HG03460 (cell line): ENCODE data around the gene CYP26A1.
"Not testable (repeated sequence)": the region's sequence is repeated elsewhere in the genome, so short reads cannot be mapped to it uniquely, and the experiment has no call there.

Experiments
- ATAC-seq: cut with Tn5 transposase; IDR thresholded peaks from one replicate; pipeline ENCODE4 v1.9.1; 2021; ENCODE audit not compliant: unreplicated experiment

CYP26A1 gene

GRCh38 chr10:93079663-93080349 lies 6.1 kb downstream of the CYP26A1 start:
- ATAC-seq: no peak

DNA sequence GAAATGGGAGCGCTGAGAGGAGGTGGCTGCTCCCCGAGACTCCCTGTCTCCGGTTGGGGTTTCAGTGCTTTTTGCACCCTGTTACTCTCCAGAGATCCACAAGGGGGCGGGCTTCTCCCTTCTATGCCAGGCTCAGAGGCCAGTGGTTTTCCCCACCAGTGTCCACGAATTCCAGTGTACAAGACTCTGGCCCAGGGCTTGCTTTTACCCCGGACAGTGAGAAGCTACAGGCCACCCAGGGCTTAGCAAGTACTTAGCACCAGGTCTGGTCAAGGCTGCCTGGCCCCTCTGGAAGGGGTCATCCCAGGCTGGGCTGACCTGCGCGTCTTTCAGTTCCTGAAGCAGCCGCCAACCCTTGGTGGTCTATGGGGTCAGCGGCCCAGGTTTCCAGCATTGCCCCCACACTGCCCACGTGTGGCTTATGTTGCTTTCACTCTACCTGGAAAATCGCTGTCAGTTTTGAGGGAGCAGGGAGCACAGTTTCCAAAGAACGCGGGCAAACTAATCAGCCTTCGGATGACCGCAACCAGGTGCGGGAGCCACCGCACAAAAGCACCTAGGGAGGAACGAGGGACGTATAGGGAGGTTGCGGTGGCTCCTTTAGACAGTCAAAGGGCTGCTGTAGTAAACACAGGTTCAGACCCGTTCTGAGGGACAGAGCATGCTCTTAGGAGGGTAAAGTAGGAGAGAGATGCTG lies 6.8 kb downstream of the CYP26A1 start:
- ATAC-seq: no peak

DNA sequence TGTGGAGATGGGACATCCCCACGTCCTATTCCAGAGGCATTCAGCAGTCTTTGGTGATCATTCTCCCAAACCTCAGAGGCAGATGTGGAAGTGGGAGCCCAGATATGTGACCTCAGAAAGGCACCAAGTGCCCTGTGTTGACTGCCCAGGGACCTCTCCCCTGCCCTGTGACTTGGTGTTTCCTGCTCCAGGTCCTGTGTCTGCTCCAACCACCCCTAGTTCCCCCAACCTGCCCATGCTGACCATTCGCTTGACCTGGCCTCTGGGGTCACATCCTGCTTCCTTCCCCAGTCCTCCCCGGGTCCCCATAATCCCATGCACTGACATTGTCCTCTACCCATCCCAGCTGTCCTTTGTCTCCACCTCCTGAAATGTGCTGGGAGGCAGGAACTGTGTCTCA lies 7.6 kb downstream of the CYP26A1 start:
- no peak for ATAC-seq

DNA sequence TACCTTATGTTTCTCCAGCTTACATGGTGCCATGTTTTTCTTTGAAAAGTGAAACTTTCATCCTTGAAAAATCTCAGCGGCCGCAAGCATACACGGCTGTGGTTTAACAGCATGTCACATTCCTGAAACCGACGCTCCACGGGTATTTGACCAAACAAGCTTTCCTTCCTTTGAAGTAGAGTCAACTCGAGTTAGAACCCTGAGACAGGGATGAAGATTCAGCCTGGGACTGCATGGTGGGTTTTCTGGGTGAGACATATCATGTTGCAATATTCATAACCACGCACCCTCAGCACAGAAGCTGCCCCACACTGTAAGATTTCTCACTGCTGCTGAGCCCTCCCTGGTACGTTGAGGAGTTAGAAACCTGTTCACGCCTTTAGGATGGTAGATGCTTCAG lies 8.1 kb downstream of the CYP26A1 start:
- ATAC-seq: no peak

DNA sequence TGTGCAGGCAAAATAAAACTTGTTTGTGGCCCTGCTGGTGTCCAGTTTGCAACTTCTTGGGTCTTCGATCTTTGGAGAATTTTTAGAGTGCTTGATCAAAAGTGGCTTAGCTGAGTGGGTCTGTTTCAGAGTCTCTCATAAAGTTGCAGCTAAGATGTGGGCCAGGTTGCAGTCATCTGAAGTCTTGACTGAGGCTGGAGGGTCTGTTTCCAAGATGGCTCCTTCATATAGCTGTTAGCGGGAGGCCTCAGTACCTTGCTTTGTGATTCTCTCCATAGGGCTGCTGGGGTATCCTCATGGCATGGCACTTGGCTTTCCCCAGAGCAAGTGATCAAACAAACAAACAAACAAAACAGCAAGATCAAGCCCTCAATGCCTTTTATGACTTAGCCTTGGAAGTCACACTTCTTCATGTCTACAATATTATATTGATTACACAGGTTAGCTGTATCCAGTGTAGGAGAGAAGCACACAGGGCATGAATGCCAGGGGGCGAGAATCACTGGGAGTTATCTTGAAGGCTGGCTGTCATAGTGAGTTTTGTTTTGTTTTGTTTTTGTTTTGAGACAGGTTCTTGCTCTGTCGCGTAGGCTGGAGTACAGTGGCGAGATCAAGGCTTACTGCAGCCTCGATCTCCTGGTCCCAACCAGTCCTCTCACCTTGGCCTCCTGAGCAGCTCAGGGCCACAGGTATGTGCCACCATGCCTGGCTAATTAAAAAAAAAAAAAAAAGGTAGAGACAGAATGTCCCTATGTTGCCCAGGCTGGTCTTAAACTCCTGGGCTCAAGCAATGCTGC lies 10.2 kb downstream of the CYP26A1 start:
- no peak for ATAC-seq

- no peak for ATAC-seq
These were observed 11.7 kb downstream of the CYP26A1 start for GRCh38 chr10:93085272-93085859.

- ATAC-seq: no peak
These were observed 12.6 kb downstream of the CYP26A1 start for GRCh38 chr10:93086289-93086688.

DNA sequence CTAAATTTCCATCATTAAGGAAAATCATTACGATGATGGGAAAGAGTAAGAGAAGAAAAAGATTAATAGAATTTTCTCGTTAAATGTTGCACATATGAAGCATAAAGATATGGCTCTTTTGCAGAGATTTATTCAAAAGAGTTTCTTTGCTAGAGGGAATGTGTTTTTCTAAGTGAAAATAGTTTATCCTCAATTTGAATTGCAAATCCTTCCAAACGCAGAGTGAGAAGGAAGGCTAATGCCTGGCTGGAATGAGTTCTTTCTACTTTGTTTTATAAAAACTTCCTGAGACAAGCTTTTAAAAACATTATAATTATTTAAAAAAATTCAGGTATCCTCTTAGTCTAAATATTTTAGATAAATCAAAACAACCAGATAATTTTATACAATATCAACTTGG lies 14.2 kb downstream of the CYP26A1 start:
- no peak for ATAC-seq

GRCh38 chr10:93088466-93088865 lies 14.8 kb downstream of the CYP26A1 start:
- no peak for ATAC-seq

DNA sequence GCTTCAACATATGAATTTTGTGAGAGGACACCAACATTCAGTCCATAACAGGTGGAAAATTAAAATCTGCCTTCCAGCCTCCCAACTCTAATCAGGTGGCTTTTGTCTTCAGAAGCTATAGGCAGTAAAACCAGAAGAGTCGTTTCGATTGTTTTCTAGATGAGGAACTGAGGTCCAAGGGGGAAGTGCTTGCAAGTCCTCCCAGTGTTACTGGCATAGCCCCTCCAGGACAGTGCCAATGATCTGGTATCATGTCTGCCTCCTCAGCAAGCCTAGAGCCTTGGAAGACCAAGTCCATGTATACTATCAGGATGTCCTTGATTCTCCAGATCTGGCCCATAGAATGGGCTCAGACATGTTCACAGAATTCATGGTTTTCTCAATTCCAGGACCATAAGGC lies 16.9 kb downstream of the CYP26A1 start:
- no peak for ATAC-seq

GRCh38 chr10:93091960-93092359 lies 18.3 kb downstream of the CYP26A1 start:
- no peak for ATAC-seq

DNA sequence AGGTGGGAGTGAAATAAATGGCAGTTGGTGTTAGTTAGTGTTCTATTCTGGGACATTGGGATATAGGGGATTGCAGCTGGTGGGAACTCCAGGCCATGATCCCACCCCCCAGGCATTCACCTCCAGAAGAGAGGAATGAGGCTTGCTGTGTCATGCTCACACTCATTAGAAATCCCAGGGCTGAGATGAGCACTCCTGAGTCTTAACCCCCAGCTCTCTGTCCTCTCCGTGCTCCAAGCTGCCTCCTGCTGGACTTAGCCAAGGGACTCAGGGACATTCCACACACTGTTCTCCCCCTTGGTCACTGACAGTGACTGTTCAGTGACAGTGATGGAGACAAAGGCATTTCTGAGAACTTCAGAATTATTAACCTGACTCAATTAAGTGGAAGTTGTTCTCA lies 21.5 kb downstream of the CYP26A1 start:
- ATAC-seq: no peak

DNA sequence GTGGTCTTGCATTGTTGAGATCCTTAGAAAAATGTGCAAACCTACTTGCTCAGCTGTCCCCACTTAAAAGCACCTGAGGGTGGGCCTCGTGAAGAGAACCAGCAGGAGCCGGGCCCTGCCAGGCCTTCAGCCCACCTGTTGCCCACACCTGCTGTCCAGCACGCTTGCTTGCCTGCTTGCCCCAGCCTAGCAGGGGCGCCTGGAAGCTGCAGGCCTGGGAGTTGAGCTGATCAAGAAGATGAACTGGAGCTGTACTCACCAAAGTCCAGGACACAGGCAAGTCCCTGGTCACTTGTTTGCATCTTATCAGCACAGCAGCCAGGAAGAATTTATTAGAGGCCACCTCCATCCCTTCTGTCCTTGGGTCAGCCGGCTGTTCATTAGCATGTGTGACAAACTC lies 23.2 kb downstream of the CYP26A1 start:
- no peak for ATAC-seq

DNA sequence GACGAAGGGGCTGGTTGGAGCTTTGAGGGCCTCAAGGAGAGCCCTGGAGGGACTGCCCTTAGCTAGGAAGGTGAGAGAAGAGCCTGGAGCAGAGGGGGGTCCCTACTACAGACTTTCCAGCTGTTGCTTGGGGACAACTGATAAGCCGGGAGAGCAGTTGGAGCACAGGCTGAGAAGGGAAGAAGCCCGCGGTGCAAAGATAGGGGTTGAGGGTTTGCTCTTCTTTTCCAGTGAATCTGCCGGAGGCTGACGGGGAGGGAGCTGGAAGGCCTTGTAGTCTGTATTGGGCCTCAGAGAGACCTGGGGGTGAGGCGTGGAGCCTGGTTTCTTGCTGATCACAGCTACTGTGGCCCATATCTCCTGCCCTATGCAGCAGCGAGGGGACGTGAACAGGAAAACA lies 23.7 kb downstream of the CYP26A1 start:
- no peak for ATAC-seq

DNA sequence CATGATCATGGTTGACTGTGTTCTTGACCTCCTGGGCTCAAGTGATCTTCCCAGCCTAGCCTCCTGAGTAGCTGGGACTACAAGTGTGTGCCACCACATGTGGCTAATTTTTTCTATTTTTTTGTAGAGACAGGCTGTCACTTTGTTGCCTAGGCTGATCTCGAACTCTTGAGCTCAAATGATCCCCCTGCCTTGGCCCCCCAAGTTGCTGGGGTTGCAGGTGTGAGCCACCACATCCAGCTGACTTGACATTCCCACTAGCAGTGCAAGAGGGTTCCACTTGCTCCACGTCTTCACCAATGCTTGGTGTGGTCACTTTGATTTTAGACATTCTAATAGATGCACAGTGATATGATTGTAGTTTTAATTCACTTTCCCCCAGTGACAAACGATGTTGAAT lies 25.1 kb downstream of the CYP26A1 start:
- ATAC-seq: no peak

DNA sequence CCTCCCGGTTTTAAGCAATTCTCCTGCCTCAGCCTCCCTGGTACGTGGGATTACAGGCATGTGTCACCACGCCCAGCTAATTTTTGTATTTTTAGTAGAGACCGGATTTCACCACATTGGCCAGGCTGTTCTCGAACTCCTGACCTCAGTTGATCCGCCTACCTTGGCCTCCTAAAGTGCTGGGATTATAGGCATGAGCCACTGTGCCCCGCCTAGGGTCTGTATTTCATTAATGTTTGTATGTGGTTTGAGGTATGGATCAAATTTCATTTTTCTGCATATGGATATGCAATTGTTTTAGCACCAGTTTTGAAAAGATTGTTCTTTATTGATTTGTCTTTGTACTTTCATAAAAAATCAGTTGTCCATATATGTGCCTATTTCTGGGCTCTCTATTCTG lies 26.0 kb downstream of the CYP26A1 start:
- no peak for ATAC-seq

- ATAC-seq: not testable (repeated sequence)
These were observed 27.5 kb downstream of the CYP26A1 start for GRCh38 chr10:93101148-93101547.

DNA sequence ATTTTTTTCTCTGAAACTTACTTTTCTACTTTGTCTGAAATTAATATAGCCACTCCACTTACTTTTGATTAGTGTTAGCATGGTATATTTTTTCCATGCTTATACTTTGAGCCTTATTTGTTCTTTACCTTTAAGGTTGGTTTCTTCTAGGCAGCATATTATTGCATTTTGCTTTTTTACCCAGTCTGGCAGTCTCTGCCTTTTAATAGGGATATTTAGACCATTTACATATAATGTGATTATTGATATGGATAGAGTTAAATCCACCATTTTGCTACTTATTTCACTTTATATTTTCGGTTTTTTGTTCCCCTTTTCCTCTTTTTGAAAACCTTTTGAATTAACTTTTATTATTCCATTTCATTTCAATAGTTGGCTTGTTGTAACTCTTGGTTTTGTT lies 30.3 kb downstream of the CYP26A1 start:
- ATAC-seq: no peak

DNA sequence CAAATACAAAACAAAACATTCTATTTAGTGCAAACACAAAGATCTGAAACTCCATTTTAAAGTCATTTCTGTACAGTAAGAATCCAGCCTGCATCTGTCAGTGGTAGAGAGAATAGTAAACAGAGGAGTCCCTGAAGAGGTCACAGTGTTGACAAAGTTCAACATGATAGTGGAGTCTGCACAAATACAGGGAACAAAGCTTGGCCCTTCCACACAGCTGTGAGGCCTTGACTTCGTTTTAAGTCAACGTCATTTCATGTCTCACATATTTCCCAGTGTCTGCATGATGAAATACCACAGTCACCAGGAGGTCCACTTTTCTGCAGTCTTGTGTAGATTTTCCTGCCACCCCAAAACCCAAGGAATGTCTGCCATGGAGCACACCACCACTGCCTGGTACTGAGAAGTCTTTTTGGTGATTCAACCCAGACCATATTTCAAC lies 33.0 kb downstream of the CYP26A1 start:
- no peak for ATAC-seq

GRCh38 chr10:93110472-93111146 lies 36.9 kb downstream of the CYP26A1 start:
- ATAC-seq: no peak

- no peak for ATAC-seq
These were observed 39.3 kb downstream of the CYP26A1 start for GRCh38 chr10:93113042-93113441.
